Left cardiac atrium (tissue), 4 donors: ENCODE data around the gene XPC. TPM values are rescaled to one million over a fixed set of nuclear protein-coding genes. Genes with fewer than 3 reads are reported as not detected.
A peak's percentile ranks its signal among the peaks of the same experiment; 100 is the strongest.
"Not testable (repeated sequence)": the region's sequence is repeated elsewhere in the genome, so short reads cannot be mapped to it uniquely, and the experiment has no call there.

Experiments
- ATAC-seq, 2 donors: fragments of 200-7000 bp; cut with Tn5 transposase; one replicate each; pipeline ENCODE4 v1.9.1; 2020; ENCODE audit warnings: mild to moderate bottlenecking in 2 of 2, moderate library complexity in 2 of 2
- DNase-seq: peaks from one replicate; pipeline ENCODE4 v3.0.0-alpha.2; 2020
- intact Hi-C, 2 donors: fragments of 100-400 bp; cut with DNase I; formaldehyde crosslinking; loops; one replicate each; pipeline versions ENCODE4 v1.14.1 to v1.15.1; 2022 to 2023
- long read RNA-seq: library from polyadenylated mRNA; unstranded; transcript quantifications from one replicate; pipeline ENCODE4 v2.0.0, GENCODE V29; 2021
- total RNA-seq, 2 donors: library from RNA; stranded (reverse); fragmentation: NEBNext Ultra II Directional; extraction: Animal tissue kit (Norgen Biotek cat#: 25700); gene quantifications; one replicate each; pipeline ENCODE4 v1.2.1, GENCODE V29; 2021
- donor health status: DM: no; HTN: yes; CAD: no.
- donor health status: DM: no; HTN: yes; CAD: no; lungs with severe emphysema.
- donor health status: DM: yes; HTN: yes; CAD: no.
- donor health status: Dilated cardiomyopathy.

XPC gene
- total RNA-seq, result 10 to 100 TPM; 10.6 to 15.0 TPM
- long read RNA-seq, transcript XPC-201 (16 exons, 3,832 nt), result major isoform, 9 of 25 reads
- long read RNA-seq, partial matches to known transcripts, result 11 of 25 reads
- long read RNA-seq, other reads (novel, unspliced or antisense), result 5 of 25 reads

DNA sequence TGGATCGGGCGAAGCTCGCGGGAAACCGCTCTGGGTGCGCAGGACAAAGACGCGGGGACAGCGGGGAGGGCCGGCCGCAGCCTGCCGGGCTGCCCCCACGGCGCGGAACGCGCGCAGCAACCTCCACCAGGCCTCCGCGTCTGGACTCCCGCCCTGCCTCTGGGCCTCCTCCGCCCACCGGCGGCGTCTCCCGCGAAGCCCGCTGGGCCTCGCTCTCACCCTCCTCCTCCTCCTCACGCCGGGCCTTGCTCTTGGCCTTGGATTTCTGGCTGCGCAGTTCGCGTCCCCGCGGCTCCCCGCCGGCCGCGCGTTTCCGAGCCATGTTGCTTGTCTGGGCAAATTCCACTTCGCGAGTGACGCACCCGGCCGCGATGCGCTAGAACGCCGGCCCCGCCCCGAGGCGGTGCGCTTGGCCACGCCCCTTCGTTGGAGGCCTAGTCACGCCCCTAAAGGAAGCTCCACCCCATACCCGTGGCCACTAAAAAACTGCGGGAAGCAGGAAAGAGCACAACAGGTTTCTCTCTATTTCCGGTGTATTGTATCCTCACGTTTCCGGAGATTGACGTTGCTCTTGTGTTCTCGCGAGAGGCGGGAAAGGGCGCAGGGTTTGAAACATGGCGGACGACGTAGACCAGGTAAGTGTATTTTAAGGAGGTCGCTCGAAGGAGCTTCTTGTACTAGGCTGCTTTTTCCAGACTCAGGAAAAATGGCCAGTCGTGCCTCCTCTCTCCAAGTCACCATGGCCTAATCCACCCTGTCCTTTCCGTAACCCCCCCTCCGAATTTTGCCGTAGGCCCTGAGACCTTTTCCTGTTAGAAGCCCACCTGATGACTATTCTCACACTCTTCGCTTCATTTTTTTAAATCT, at the start of gene XPC, which contains the start of gene LSM3:
XPC (minus strand) TSS at position 355 of the 867 bp plus-strand sequence; CDS start at position 322, 33 bp downstream.
LSM3 (plus strand) TSS at position 571 of the 867 bp plus-strand sequence; CDS start at position 615, 44 bp downstream.
- peak; percentile 100 for ATAC-seq
- peak; percentile 97 for DNase-seq
- intact Hi-C loops, result loop anchor here (5.0 kb wide), 3 partner anchors 46 to 521 kb away; partner anchors contain the start of gene TMEM43 (in 1 of the 2)

DNA sequence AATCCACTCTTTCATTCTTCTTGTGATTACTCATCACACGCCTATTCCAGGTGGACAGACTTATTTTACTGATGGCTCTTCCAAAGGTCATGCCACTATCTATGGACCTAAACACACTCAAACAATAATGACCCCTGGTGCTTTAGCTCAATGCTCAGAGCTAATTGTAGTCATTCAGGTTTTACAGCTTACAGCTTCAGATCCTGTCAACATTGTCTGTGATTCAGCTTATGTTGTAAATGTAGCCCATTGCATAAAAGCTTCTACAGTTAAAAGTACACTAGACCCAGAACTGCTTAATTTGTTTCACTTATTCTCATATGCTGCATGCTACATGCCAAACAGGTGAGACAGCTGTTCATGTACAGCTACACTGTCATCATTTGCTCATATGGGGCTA, 49.5 kb upstream of the XPC start:
- DNase-seq (no peak), ATAC-seq (no peak)
- intact Hi-C loops, result no loop called here

DNA sequence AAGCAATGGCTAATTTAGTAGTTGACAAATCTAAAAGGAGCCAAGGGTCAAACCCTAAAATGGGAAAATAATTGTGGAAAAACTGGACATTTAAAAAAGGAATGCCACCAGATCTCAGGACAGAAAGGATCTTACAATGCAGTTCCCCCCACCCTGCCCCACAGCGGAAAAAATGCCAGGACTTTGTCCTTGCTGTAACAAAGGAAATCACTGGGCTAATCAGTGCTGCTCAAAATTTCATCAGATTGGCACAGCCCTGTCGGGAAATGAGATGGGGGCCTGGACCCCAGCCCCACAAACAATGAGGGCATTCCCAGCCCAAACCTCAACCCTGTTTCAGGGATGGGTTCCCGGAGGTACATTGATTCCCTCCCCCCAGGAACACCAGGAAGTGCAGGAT, 48.0 kb upstream of the XPC start:
- intact Hi-C loops, ATAC-seq, DNase-seq: not testable (repeated sequence)

DNA sequence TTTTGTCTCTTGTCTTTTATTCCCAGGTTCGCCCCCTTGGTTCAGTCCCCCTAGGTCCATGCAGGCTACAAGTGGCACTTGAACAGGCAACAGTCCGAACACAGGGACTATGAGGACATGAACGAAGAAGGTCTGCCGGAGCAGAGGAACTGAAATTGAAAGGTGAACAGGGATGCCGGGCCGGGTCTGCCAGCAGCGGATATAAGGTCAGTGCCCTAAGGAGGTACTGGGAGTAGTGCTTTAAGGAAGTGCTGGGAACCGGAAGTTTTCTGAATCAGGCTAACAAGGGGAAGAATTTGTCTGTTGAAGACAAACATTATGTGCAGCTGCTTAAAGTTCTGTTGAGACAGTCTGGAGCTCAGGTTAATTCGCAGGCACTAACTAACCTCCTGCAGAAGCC, 47.0 kb upstream of the XPC start:
- intact Hi-C loops, result no loop called here
- DNase-seq (no peak), ATAC-seq (no peak)

DNA sequence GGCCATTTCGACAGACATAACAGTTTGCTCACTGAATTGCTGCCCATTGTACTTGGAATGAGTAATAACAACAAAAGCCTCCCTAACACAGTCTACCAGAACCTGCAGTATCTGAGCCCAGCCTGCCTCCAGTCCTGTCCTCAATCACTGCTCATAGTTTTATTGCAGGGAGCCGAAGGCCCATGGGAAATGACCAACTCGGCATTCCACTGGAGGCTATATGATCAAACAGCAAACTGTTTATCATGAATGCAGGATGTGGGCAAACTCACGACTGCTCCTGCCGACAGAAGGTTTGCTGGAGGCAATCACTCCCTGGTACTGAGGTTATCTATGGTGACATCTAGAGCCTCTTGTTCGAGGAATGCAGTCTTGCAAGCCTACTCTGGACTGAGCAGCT, 46.5 kb upstream of the XPC start:
- DNase-seq (no peak), ATAC-seq (peak in 1 of 2 donors; percentile 26)
- intact Hi-C loops, result no loop called here

DNA sequence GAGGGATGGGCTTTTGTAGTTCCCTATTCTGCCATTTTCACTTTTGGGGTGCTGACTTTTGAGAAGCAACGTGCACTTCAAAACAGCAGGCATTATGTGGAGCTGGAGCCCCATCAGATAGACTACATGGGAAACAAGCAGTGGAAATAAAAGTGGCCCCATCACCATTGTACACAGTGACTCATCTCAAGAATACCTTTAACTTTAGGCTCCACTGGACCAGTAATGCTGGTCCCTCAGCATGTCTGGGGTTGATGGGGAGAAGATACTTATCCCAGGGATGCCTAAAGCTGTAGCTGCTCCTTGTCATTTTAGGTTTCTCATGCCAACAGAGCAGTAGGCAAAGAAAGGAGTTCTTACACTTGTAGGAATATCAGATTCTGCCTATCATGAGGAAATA, 45.2 kb upstream of the XPC start:
- ATAC-seq (no peak), DNase-seq (no peak)
- intact Hi-C loops, result no loop called here

DNA sequence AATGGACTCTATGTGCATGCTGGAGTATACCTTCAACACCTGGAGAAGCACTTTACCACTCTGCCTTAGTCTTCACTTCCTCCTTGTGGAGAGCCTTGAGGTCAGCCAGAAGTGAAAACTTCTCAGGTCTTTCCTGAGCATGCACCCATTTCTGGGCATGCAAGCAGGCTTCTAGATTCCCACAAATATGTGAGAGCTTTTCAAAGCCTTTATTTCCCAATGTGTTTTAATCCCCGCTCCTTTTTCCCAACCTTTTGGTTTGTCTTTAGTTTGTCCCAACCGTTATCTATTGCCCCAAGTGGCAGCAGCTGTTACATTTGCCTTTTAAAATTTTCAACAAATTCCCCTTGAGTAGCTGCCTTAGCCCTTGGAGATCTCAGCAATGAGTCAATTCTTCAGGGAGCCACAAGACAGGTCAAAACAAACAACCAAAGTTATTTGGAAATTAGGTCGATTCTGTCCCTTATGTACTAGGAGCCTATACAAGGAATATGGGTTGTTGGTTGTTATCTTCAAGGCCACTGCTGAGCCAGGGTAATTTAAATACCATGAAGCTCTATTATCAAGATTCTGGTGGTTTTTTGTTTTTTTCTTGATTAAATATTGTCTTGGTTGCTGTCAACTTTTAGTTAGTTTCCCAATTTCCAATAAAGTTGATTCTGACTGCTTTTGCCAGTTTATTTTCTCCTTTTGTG, 44.6 kb upstream of the XPC start:
- intact Hi-C loops, result no loop called here
- DNase-seq (no peak), ATAC-seq (no peak)

DNA sequence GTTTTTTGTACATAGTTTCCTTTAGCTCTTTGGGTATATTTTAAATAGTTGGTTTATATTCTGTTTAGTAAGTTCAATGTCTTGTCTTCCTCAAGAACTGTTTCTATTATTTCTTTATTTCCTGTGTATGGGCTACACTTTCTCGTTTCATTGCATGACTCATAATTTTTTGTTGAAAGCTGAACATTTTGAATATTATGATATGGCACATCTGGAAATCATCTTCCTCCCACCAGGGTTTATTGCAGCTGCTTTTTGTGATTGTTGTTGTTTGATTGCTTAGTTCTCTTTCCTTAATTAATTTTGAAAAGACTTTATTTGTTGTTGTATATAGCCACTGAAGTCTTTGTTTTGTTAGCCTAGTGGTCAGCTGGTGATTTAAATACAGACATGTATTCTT, 44.1 kb upstream of the XPC start:
- ATAC-seq, result no peak
- intact Hi-C loops, result no loop called here
- DNase-seq, result no peak

DNA sequence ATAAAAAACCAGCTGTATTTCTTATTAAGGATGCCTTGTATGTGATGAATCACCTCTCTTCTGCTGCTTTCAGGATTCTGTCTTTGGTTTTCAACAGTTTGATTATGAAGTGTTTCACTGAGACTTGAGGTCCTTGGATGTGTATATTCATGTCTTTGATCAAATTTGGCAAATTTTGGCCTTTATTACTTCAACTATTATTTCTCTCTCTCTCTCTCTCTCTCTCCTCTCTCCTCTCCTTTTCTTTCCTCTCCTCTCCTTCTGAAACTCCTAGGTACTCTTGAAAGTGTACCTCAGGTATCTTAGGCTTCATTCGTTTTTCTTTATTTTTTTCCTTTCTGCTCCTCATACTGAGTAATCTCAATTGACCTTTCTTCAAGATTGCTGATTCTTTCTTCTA, 43.5 kb upstream of the XPC start:
- ATAC-seq (no peak), DNase-seq (no peak)
- intact Hi-C loops, result no loop called here

DNA sequence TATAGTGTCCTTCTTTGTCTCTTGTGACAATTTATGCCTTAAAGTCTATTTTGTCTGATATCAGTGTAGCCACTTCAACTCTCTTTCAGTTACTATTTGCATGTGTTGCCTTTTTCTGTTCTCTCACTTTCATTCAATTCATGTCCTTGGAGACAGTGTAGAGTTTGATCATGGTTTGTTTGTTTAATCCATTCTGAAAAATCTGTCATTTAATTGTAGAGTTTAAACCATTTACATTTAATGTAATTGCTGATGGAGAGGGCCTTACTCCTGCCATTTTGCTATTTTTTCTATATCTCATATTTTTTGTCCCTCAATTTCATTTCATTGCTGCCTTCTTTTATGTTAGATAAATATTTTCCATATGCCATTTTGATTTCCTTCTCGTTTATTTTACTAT, 42.5 kb upstream of the XPC start:
- DNase-seq (no peak), ATAC-seq (no peak)
- intact Hi-C loops, result no loop called here

DNA sequence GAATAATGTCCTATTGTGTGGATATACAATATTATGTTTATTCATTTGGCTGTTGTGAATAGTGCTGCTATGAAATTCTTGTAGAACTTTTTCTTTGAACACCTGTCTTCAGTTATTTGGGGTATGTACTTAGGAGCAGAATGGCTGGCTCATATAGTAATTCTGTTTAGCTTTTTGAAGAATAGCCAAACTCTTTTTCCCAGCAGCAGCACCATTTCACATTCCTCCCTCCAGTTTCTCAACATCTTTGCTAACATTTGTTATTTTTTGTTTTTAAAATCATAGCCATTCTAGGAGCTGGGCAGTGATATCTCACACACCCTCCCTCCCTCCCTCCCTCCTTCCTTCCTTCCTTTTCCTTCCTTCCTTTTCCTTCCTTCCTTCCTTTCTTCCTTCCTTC, 40.0 kb upstream of the XPC start:
- DNase-seq (no peak), ATAC-seq (no peak)
- intact Hi-C loops, result no loop called here

DNA sequence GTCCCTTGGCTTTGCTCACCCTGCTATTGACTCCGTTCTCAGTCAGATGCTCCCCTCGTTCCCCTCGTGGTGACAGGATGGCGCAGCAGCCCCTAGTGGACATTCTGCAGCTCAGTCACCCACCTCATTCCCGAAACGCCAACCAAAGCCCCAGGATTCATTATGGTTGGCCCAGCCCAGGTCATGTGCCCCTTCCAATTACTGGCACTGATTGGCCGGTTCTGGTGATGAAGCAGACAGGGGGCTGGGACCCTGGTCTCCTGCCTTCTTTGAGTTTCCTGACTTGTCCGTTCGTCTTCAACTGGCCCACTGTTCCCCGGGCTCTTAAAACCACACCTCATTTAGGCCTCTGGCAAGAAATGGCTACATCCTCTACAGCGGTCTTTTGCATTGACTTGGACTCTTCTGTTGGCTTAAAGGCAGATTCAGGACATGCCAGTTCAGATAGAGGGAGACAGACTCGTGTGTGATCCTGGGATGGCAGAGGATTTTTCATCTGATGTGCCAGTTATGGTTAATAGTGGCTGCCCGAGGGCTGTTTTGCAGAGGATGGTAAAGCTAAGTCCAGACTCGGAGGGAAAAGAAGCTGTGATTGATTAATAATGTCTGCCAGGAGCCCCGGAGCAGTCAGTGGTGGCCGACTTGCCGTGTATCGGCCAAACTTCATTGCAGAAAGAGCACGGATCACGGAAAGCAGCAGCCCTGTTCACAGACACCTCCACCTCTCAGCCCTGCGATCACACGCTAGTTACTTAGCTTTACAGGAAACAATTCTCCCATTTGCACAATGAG, 38.1 kb upstream of the XPC start:
- DNase-seq (peak; percentile 53), ATAC-seq (peak; percentile 91 to 97)
- intact Hi-C loops, result no loop called here

DNA sequence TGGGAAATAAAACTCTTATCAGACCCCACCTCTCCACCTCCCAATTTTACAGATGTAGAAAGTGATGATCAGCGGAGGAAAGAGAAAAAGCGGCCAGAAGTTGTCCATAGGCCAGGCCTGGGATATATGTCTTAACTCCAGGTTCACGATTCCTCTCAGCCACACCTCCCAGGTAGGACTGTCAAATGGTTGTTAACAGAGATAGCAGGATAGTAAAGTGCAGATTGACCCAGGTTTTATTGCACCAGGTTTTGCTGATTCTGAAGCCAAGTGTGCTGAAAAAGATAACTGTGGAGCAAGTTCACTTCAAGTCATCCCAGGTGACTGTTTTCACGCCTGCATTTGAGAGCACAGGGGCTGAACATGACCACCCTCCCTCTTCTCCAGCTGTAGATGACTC, 36.4 kb upstream of the XPC start:
- ATAC-seq (no peak), DNase-seq (no peak)
- intact Hi-C loops, result no loop called here

DNA sequence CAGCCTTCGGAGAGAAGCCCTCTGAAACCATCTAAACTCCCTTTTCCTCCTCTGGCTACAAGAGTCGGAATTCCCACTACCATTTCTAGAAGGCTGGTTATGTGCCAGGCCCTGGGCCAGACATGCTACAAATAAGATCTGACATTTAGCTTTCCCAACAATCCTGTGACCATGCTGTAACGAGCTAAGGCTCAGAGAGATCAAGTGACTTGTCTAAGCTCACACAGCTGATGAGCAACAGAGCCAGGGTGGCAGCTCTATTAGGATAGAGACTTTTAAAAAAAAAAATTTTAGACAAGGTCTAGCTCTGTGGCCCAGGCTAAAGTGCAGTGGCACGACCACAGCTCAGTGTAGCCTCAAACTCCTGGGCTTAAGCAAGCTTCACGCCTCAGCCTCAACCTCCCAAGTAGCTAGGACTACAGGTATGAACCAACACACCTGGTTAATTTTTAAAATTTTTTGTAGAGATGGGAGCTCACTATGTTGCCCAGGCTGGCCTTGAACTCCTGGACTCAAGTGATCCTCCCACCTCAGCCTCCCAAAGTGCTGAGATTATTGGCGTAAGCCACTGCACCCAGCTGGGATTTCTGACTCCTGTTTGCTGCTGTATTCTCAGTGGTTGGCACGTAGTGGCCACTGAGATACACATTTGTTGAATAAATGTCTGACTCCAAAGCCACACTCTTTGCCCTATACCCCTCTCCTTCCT, 34.8 kb upstream of the XPC start:
- intact Hi-C loops, result no loop called here
- no peak for ATAC-seq

DNA sequence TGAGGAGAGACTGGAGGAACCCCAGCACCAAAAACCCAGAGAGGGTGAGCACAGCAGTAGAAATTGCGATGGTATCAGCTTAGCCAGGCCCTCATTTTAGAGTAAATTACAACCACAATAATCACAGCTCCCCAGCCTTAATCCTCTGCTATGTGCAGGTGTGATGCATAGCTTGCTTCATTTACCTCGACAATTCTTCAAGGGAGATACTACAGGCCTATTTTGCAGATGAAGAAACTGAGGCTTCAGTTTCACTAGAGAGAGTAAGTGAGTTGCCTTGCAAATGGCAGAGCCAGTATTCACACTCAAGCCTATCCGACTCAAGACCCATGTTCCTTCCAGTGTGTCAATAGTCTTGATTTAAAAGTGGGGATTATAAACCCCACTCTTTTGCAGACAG, 33.6 kb upstream of the XPC start:
- ATAC-seq, result no peak
- DNase-seq, result no peak
- intact Hi-C loops, result no loop called here

More for the DNA sequence above, 34.8 kb upstream of the XPC start:
- no peak for DNase-seq

DNA sequence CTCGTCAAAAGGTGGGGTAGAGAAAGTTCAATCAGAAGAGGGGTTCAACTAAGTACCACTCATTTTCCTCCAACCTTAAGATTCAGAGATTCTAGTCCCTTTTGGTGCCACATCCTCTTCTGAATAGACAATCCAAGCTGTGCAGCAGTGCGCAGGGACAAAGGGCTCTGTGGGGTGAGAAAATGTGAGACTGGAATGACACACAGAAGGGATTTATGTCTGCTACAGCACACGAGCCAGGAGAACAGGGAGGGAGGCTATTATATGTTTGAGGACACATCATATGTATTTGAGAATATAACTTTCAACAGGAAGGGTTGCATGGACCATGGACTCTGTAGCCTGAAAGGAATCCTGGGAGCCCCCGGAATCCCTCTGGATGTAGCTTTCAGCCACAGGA, 33.2 kb upstream of the XPC start:
- intact Hi-C loops, result no loop called here
- ATAC-seq (no peak), DNase-seq (no peak)

DNA sequence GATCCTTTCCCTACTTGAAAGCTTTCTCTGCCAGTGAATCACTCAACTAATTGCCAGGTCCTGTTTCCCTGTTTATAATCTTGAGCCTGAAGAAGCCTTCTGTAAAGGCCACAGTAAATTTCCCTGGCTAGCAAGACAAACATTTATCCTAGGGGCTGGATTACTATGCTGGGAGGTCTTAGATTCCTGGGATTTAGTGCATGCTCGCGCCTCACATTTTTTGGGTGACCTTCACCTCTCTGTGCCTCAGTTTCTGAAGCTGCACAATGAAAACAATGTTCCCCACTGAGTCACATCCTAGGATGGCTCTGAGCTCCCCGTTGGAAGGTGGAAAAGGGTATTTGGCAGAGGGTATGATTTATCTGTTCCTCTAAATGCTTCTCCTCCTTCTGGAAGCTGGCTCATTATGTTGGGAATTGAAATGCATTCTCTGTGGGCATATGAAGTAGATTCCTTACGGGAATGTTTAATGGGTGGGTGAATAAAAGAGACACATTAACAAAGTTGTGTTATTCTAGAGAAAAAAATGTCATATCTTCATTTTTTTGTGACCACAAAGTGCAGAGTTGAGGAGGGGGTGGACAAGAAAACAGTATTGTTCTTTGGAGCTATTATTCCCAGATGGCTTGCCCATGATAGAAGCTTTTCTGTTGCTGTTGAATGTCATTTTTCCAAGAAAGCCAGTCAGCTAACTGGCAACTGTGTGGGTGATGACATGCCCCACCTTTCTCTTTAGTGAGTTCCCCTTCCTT, 32.6 kb upstream of the XPC start:
- DNase-seq, result no peak
- intact Hi-C loops, result no loop called here
- ATAC-seq, result no peak

DNA sequence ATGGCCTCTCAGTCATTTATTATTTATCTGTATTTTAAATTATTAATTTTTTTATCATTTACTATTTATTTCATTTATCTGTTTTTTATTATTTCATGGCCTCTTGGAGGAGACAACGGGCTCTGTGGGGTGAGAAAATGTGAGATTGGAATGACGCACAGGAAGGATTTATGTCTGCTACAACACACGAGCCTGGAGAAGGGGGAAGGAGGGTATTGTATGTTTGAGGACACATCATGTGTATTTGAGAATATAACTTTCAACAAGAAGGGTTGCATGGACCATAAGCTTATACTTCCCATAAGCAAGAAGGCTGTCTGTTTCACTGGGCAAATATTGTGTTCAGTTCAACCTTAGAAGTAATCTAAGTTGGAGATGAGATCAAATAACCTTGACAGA, 31.9 kb upstream of the XPC start:
- intact Hi-C loops, result no loop called here

More for the DNA sequence above, 31.9 kb upstream of the XPC start:
- ATAC-seq (no peak), DNase-seq (no peak)
